Mucosa of stomach (tissue), 1 donor: ENCODE results near the gene SIRPG.
"Not testable (repeated sequence)": the region's sequence is repeated elsewhere in the genome, so short reads cannot be mapped to it uniquely, and the experiment has no call there.

Experiments used
- H3K27me3 ChIP-seq: one replicate; pipeline ENCODE4 v1.7.0; 2013; ENCODE audit warnings: mild to moderate bottlenecking, low read length; ENCODE audit not compliant: control insufficient read depth, insufficient read depth
- H3K36me3 ChIP-seq: one replicate; pipeline ENCODE4 v1.7.0; 2013; ENCODE audit warnings: low read length; ENCODE audit not compliant: control insufficient read depth, insufficient read depth
- H3K4me1 ChIP-seq: one replicate; pipeline ENCODE4 v1.7.0; 2013; ENCODE audit warnings: mild to moderate bottlenecking, low read length; ENCODE audit not compliant: control insufficient read depth, insufficient read depth
- H3K4me3 ChIP-seq: one replicate; pipeline ENCODE4 v1.7.0; 2013; ENCODE audit warnings: low read length
- H3K9ac ChIP-seq: one replicate; pipeline ENCODE4 v1.7.0; 2013; ENCODE audit warnings: mild to moderate bottlenecking, low read length, moderate library complexity
- H3K9me3 ChIP-seq: one replicate; pipeline ENCODE4 v1.7.0; 2013; ENCODE audit warnings: mild to moderate bottlenecking, low read length, moderate library complexity; ENCODE audit not compliant: control insufficient read depth
- donor health status: Pancreatic carcinoma.

The SIRPG gene

DNA sequence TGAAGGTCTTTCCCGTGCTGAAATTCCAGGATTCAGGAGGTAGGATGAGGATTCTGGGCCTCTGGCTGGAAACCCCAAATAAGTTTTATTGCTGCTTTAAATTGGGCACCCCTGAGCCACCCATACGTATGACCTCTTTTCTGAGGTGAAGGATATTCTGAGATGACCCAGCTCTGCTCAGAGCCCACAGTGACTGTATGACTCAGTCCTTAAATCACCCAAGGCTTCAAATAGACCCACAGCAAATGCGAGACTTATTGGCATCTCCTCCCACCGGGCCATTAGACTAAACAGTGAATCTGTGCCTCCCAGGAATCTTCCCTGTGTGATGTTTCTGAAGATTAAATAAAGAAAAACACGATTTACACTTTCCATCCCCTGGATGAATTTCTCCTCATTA is 9.5 kb downstream of the SIRPG start:
- Histone ChIP-seq H3K27me3 (no peaks in the 10 kb centered on the region), H3K4me3 (no peak overlapping the region), H3K9ac (no peak overlapping the region), H3K36me3 (no peaks in the 10 kb centered on the region), H3K4me1 (no peaks in the 10 kb centered on the region), H3K9me3 (no peaks in the 10 kb centered on the region)

DNA sequence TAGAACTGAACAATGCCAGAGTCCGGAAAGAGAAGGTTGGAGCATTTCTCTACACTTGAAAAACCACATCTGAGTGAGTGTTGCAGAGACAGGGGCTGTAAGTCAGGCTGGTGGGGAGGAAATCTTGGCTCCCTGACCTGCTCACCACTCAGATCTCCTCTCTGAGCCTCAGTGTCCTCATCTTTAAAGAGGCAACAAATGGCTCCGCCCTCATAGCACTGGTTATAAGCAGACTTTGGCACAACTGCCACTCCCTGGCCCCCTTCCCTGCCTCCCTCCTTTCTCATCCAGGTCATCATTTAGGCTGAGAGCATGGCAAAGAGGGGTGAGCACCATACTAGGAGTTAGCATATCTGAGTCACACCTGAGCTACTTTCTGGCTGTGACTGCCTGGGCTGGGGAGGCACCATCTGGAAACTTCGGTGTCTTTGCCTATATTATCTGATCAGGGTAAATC is 10.6 kb downstream of the SIRPG start:
- Histone ChIP-seq H3K9ac (no peak overlapping the region), H3K36me3 (no peaks in the 10 kb centered on the region), H3K9me3 (no peaks in the 10 kb centered on the region), H3K4me1 (no peaks in the 10 kb centered on the region), H3K4me3 (no peak overlapping the region), H3K27me3 (no peaks in the 10 kb centered on the region)

DNA sequence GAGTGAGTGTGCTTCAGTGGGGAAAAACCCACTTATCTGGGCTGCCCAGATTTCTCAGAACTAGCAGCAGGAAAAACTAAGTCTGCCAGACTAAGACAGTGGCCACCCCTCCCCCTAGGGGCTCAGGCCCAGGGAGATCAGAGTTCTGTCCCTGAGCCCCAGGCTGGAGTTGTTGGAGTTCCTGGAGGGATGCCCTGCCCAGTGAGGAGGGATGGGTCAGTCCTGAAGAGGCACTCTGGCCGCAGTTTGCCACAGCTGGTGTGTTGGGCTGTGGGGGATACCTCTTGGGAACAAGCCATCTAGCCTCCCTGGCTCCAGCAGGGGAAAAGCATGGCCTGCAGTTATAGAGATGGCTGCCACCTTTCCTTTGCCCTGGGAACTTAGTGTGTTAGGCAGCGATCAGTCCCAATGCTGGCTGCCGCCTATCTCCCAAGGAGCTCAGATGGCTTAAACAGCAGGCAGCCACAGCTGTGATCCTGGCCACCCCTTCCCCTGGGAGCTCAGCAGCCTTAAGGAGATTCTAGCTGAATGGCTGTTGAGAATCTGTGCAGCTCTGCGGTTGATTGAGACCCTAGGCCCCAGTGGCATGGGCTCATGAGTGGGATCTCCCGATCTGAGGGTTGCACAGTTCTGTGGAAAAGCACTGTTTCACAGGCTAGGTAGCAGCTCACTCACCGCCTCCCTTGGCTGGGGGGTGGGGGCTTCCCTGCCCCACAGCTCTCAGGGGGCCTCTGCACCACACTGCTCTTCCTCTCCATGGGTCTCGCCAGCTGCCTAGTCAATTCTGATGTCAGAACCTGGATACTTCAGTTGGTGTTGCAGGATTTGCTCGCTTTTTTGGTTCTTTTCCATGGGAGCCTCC is 13.2 kb downstream of the SIRPG start:
- H3K4me3 ChIP-seq = no peak overlapping the region
- no peak overlapping the region for H3K9ac ChIP-seq
- H3K36me3 ChIP-seq = no peaks in the 10 kb centered on the region
- H3K9me3 ChIP-seq = no peaks in the 10 kb centered on the region
- no peaks in the 10 kb centered on the region for H3K27me3 ChIP-seq
- no peaks in the 10 kb centered on the region for H3K4me1 ChIP-seq

DNA sequence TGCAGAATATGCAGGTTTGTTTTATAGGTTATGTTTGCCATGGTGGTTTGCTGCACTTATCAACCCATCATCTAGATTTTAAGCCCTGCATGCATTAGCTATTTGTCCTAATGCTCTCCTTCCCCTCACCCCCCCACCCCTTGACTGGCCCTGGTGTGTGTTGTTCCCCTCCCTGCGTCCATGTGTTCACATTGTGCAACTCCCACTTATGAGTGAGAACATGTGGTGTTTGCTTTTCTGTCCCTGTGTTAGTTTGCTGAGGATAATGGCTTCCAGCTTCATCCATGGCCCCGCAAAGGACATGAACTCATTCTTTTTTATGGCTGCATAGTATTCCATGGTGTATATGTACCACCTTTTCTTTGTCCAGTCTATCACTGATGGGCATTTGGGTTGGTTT is 18.9 kb downstream of the SIRPG start:
- H3K4me1 ChIP-seq, H3K9me3 ChIP-seq, H3K27me3 ChIP-seq, H3K9ac ChIP-seq, H3K4me3 ChIP-seq, H3K36me3 ChIP-seq: not testable (repeated sequence)

DNA sequence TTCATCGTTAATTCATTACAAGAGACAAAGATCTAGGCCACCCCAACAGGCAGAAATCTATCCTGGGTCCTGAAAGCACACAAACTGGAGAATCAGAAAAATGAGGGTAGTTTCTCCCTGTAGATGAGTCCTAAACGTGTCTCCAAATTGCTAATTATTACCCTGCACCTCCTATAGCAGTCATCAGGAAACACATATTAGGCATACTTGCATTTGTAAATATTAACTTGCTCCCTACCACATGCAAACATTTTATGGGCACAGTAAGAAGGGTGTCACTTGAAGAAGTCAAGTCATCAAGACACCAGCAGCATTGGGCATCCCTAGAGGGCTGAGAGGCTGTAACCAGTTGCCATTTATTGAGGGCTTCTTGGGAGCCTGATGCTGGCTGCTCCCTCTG is 19.8 kb downstream of the SIRPG start:
- Histone ChIP-seq H3K4me1 (no peaks in the 10 kb centered on the region), H3K27me3 (no peaks in the 10 kb centered on the region), H3K4me3 (no peak overlapping the region), H3K36me3 (no peaks in the 10 kb centered on the region), H3K9me3 (no peaks in the 10 kb centered on the region), H3K9ac (no peak overlapping the region)

DNA sequence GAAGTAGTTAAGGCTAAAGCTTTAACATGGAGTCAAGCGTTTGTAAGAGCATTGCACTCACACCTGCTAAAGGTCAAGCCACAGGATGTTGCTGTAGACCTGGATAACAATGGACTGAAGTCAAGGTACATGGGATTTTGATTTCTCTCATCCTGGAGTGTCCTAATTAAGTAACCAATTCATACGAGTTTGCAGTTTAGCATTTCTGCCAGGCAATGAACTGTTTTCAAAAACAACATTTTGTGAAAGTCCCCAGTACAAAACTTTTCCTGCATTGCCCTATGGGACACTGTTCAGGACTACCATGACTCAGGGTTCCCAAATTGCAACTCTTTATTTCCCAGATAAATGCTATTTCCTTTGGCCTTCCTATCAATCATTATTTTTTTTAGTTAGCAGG is 20.4 kb downstream of the SIRPG start:
- no peak overlapping the region for H3K4me3 ChIP-seq
- H3K4me1 ChIP-seq = no peaks in the 10 kb centered on the region
- no peaks in the 10 kb centered on the region for H3K9me3 ChIP-seq
- H3K27me3 ChIP-seq = no peaks in the 10 kb centered on the region
- no peaks in the 10 kb centered on the region for H3K36me3 ChIP-seq
- H3K9ac ChIP-seq = no peak overlapping the region

DNA sequence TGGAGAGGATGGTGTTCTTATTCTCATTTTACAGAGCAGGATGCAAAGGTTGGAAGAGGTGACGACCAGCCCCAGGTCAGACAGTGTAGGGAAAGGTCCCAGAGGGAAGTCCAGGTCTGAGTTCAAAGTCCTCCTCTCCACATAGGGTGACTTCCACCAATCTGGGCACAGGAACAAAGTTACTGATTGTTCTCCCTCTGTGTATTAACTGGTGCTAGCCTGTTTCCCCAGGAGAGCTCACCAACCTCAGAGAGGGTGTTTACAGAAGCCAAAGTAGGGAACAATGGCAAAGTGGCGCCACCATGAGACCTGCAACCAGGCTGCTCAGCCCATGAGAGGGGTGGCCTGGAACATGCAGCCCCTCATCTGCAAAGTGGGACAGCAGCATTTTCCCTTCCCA is 21.0 kb downstream of the SIRPG start:
- no peaks in the 10 kb centered on the region for H3K4me1 ChIP-seq
- no peaks in the 10 kb centered on the region for H3K36me3 ChIP-seq
- no peaks in the 10 kb centered on the region for H3K27me3 ChIP-seq
- H3K9me3 ChIP-seq = no peaks in the 10 kb centered on the region
- no peak overlapping the region for H3K9ac ChIP-seq
- no peak overlapping the region for H3K4me3 ChIP-seq

DNA sequence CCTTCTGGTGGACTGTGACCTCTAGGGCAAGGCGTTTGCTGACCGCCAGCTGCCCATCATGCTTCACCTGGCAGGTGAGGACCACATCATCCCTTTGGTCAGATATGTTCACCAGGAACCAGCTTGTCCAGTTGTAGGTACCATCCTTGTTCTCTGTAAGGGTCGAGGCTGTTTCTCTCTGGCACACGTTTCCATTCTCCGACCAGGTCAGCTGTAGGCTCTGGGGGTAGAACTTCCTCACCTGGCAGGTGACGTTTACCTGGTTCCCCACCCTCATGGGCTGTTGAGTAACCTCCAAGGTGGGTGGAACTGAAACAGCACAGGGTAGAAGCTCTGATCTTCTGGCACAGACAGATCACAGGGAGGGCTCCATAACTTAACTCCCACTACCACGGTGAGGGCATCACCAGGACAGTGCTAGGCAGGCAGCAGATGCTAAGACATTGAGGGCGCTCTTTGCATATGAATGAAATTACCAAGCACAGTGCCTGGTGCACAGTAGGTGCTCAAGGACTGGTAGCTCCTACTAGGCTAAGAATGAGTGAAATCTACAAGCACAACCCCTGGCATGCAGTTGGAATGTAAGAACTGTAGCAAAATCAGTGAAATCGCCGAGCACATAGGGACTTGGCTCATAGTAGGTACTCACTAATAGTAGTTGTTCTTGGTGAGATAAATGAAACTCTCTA is 22.1 kb downstream of the SIRPG start:
- Histone ChIP-seq H3K4me1 (no peaks in the 10 kb centered on the region), H3K36me3 (no peaks in the 10 kb centered on the region), H3K27me3 (no peaks in the 10 kb centered on the region), H3K4me3 (no peak overlapping the region), H3K9ac (no peak overlapping the region), H3K9me3 (no peaks in the 10 kb centered on the region)

DNA sequence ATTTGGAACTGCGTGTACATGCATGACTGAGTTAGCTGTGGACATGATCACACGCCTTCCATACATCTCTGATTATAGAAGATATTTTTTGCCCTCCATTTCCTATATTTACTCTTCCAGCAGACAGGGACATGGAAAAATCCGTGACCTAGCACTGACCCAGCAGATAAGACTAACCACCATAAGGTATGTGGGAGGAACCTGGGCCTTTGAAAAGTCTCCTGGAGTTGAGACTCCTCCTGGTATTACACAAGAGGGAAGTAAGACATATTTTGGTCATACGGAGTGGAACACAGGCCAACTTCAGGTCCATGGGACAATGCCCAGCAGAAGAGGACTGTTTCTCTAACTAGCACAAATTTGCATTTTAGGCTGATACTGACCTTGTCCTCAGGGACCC is 24.0 kb downstream of the SIRPG start:
- Histone ChIP-seq H3K4me3 (no peak overlapping the region), H3K9me3 (no peaks in the 10 kb centered on the region), H3K9ac (no peak overlapping the region), H3K4me1 (no peaks in the 10 kb centered on the region), H3K36me3 (no peaks in the 10 kb centered on the region), H3K27me3 (no peaks in the 10 kb centered on the region)

DNA sequence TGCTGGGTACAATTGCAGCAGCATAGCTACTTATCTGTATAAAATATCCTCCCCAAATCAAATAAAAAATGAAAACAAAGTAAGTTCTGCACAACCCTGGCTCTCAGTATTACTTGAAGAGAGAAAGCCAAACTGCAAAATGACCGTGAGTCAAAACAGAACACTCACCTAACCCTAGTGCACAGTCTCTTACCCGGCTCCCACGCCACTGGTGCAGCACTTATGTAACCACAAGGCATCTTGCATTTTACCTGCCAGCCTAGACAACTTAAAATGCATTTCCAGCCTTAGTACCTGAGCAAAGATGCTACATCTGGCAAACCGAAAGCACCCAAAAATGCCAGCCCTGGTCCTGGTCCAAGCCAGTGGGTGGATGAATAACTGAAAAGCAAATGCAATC is 25.4 kb downstream of the SIRPG start:
- Histone ChIP-seq H3K4me3 (no peak overlapping the region), H3K9ac (no peak overlapping the region), H3K36me3 (no peaks in the 10 kb centered on the region), H3K4me1 (no peaks in the 10 kb centered on the region), H3K27me3 (no peaks in the 10 kb centered on the region), H3K9me3 (no peaks in the 10 kb centered on the region)

DNA sequence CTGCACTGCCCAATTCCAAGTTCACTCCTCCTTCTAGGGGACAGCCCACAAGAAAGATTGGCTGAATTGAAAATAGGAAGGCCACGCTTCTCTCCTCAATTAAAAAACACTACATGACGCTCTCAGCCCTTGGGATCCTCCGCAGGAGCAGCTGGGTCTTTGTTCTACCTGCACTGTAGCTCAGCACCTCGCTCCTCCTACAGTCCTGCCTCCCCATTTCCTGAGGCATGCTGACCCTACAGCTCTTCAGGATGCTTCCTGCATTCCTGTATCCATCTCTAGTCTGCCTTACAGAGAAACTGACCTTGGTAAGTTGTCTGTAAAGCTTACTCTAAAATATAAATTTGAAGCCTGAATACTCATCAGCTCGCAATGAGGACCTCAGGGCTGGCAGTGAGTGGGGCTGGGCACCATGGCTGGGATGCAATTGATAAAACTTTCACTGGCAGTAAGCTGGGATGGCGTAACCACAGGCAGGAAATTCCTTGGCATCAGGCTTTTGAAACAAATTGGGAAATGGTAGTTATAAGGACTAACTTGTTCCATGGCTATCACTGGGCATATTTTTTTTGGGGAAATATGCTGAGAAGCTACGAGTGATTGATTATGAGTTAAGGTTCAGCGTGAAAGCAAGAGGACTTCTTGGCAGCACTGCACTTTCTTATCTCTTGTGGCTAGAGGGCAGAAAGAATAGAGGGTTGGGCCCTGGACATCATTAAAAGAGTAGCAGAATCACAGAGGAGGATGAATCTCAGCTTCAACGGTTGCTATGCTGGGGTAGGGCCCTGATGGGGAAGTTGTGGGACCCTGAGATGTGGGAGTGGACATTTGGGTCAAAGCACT is 26.0 kb downstream of the SIRPG start:
- no peak overlapping the region for H3K4me3 ChIP-seq
- H3K9me3 ChIP-seq = no peaks in the 10 kb centered on the region
- H3K4me1 ChIP-seq = no peaks in the 10 kb centered on the region
- H3K27me3 ChIP-seq = no peaks in the 10 kb centered on the region
- no peaks in the 10 kb centered on the region for H3K36me3 ChIP-seq
- H3K9ac ChIP-seq = no peak overlapping the region

DNA sequence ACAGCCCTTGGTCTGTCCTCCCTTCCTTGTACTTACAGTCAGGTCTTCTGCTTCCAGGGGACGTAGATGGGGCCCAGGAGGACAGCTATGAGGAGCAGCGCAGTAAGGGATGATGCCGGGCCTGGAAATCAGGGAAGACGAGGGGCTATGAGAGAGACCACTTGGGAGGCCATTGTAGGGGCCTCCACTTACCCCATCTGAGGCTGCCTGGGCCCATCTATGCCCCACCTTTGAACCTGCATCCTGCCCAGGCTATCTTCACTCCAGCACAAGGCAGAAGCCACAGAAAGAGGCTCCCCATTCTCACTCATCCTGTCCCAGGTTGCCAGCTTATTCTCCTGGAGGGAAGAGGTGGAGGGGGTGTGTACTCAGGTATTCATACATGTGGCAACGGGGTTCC is 27.4 kb downstream of the SIRPG start:
- no peaks in the 10 kb centered on the region for H3K36me3 ChIP-seq
- no peak overlapping the region for H3K4me3 ChIP-seq
- H3K27me3 ChIP-seq = no peaks in the 10 kb centered on the region
- H3K9me3 ChIP-seq = no peaks in the 10 kb centered on the region
- H3K9ac ChIP-seq = no peak overlapping the region
- no peaks in the 10 kb centered on the region for H3K4me1 ChIP-seq
